DOHH2 (cell line): ENCODE measurements around the gene AKIP1.

Experiments used
- CTCF ChIP-seq: fragments of 200-600 bp; sonication (generic); IDR thresholded peaks from one replicate; pipeline ENCODE4 v1.5.1; 2014; ENCODE audit warnings: antibody characterized with exemption, mild to moderate bottlenecking, low read depth, low read length; ENCODE audit not compliant: poor library complexity, severe bottlenecking
- EZH2phosphoT487 ChIP-seq: fragments of 200-600 bp; sonication (generic); IDR thresholded peaks from 2 replicates; pipeline ENCODE4 v1.6.1; 2017; ENCODE audit warnings: borderline replicate concordance, mild to moderate bottlenecking, antibody characterized with exemption, low read length, moderate library complexity, mixed read lengths

- TF ChIP-seq CTCF (no peak), EZH2phosphoT487 (no peak)
Observed at GRCh38 chr11:8928981-8929615, 18.1 kb downstream of the AKIP1 start.
